Lower leg skin (tissue), 3 donors: ENCODE results near the gene NFIA.

ENCODE experiments used
- CTCF ChIP-seq, 3 donors: fragments of 450-650 bp; IDR thresholded peaks; one replicate each; pipeline ENCODE4 v1.5.1; 2016; ENCODE audit warnings: antibody characterized with exemption in 3 of 3, mild to moderate bottlenecking in 3 of 3, moderate library complexity in 2 of 3
- POLR2A ChIP-seq, 2 donors: fragments of 450-650 bp; IDR thresholded peaks; one replicate each; pipeline ENCODE4 v1.6.1; 2016 to 2017; ENCODE audit warnings: antibody characterized with exemption in 2 of 2, mild to moderate bottlenecking in 1 of 2, moderate library complexity in 1 of 2

- TF ChIP-seq CTCF (IDR thresholded peaks at IDR 0.05) (no peak), POLR2A (IDR thresholded peaks at IDR 0.05) (no peak)
Measured at GRCh38 chr1:61094677-61095469, 12.5 kb downstream of the NFIA start.
